GM21529 (cell line): ENCODE results near the gene BRD4.

Experiments
- ATAC-seq: cut with Tn5 transposase; IDR thresholded peaks from one replicate; pipeline ENCODE4 v1.9.1; 2021; ENCODE audit not compliant: unreplicated experiment

BRD4 gene

GRCh38 chr19:15250640-15250993 is 81.7 kb downstream of the BRD4 start:
- ATAC-seq, result no peak

- ATAC-seq, result no peak
Measured at GRCh38 chr19:15249972-15250639, 82.2 kb downstream of the BRD4 start.

- no peak for ATAC-seq
Measured at GRCh38 chr19:15249528-15249874, 82.8 kb downstream of the BRD4 start.

- no peak for ATAC-seq
Measured at GRCh38 chr19:15248648-15249527, 83.5 kb downstream of the BRD4 start.

GRCh38 chr19:15248106-15248505 is 84.2 kb downstream of the BRD4 start:
- no peak for ATAC-seq

- ATAC-seq, result no peak
Measured at GRCh38 chr19:15247107-15248014, 85.0 kb downstream of the BRD4 start.

GRCh38 chr19:15246198-15246481 is 86.2 kb downstream of the BRD4 start:
- no peak for ATAC-seq

GRCh38 chr19:15245370-15246197 is 86.8 kb downstream of the BRD4 start:
- no peak for ATAC-seq

GRCh38 chr19:15244808-15245207 is 87.5 kb downstream of the BRD4 start:
- no peak for ATAC-seq

- ATAC-seq, result no peak
Measured at GRCh38 chr19:15244106-15244803, 88.1 kb downstream of the BRD4 start.

GRCh38 chr19:15243236-15243957 is 88.9 kb downstream of the BRD4 start:
- ATAC-seq, result no peak

GRCh38 chr19:15241259-15241910 is 91.0 kb downstream of the BRD4 start:
- ATAC-seq, result no peak

GRCh38 chr19:15240515-15240914 is 91.8 kb downstream of the BRD4 start:
- no peak for ATAC-seq

GRCh38 chr19:15239337-15239949 is 92.9 kb downstream of the BRD4 start:
- no peak for ATAC-seq

GRCh38 chr19:15238639-15239155 is 93.6 kb downstream of the BRD4 start:
- no peak for ATAC-seq

- no peak for ATAC-seq
Measured at GRCh38 chr19:15237759-15238638, 94.3 kb downstream of the BRD4 start.

- no peak for ATAC-seq
Measured at GRCh38 chr19:15236886-15237285, 95.5 kb downstream of the BRD4 start.
